ENCODE results near the gene AOC3. TPM values are rescaled to one million over a fixed set of nuclear protein-coding genes. Genes with fewer than 3 reads are reported as not detected.

The AOC3 gene
- total and polyA plus RNA-seq, 2 of the 13 experiments (the other 11 are each of a cell fraction or from before 2014, with no cell fraction given) = 8.7 to 51.7 TPM

DNA sequence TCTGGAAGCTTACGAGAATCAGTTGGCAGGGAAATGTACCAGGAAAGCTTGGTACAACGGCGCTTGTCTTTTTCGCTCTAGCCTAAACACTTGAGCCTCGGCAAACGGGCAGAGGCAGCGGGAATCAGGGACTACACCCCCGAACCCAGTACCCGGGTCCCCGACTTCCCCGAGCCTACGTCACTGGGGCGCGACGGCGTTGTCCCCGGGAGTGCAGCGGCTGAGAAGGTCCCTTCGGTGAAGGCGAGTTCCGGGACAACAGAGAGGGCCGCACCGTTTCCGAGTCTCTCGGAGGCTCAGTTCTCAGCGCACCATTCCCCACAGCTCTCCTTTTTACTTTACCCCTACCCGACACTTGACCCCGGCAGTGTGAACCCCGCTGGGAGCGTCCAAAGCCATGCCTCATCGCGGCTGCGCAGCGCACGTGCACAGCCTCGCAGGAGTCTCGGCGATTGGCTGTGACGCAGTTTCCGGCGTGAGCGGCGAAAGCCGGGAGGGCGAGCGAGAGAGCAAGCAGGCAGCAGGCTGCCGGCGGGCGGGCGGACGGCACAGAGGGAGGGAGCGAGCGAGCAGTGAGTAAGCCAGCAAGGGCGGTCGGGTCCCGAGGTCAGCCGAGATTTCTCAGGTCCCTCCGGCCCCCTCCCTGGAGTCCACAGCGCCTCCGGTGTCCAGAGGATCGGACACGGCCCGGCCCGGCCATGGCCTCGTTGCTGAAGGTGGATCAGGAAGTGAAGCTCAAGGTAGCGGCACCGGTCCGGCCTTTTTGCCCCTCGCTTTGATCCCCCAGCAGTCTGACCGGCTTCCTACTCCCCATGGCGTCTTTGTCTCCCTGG is 17.8 kb upstream of the AOC3 start, which contains the start of gene PSME3 (continued):
- TF ChIP-seq, protein P1, sequence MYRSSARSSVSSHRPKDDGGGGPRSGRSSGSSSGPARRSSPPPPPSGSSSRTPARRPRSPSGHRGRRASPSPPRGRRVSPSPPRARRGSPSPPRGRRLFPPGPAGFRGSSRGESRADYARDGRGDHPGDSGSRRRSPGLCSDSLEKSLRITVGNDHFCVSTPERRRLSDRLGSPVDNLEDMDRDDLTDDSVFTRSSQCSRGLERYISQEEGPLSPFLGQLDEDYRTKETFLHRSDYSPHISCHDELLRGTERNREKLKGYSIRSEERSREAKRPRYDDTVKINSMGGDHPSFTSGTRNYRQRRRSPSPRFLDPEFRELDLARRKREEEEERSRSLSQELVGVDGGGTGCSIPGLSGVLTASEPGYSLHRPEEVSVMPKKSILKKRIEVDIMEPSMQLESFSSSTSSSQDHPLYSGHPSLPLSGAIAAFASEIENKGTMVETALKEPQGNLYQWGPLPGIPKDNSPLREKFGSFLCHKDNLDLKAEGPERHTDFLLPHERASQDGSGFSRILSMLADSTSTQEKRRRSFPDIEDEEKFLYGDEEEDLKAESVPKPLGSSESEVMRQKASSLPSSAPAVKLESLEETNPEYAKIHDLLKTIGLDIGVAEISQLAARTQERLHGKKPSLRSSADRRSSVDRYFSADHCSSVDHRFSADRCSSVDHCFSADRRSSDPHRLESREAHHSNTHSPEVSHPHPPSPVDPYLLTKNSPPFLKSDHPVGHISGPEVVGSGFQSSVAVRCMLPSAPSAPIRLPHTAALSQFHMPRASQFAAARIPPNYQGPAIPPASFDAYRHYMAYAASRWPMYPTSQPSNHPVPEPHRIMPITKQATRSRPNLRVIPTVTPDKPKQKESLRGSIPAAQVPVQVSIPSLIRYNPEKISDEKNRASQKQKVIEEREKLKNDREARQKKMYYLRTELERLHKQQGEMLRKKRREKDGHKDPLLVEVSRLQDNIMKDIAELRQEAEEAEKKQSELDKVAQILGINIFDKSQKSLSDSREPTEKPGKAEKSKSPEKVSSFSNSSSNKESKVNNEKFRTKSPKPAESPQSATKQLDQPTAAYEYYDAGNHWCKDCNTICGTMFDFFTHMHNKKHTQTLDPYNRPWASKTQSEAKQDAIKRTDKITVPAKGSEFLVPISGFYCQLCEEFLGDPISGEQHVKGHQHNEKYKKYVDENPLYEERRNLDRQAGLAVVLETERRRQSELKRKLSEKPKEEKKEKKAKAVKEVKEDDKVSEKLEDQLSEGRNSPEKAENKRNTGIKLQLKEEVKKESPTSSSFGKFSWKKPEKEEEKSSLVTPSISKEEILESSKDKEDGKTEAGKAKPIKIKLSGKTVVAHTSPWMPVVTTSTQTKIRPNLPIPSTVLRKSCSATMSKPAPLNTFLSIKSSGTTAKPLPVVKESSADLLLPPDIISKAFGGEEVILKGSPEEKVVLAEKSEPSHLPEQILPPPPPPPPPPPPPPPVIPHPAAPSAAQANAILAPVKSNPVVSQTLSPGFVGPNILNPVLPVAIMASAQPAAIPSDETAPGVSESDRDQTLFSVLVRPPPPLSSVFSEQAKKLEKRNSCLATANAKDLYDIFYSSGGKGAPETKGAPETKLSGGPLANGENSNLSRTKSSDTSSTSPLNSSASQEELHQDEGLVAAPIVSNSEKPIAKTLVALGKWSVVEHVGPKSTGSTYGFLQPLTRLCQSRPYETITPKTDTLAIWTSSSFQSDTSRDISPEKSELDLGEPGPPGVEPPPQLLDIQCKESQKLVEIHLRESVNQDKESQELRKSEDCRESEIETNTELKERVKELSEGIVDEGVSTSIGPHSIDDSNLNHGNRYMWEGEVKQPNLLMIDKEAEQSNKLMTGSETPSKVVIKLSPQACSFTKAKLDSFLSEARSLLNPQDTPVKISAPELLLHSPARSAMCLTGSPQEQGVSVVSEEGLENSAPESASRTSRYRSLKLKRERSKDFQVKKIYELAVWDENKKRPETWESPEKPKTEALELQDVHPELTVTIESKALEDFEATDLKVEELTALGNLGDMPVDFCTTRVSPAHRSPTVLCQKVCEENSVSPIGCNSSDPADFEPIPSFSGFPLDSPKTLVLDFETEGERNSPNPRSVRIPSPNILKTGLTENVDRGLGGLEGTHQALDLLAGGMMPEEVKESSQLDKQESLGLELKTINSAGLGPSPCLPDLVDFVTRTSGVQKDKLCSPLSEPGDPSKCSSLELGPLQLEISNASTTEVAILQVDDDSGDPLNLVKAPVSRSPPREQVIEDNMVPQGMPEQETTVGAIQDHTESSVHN (CRISPR knock-in tag; IDR thresholded peaks at IDR 0.05) = peak; percentile 41; the same call in 1 of the 2 replicates
- TF ChIP-seq PAF1 (CRISPR knock-in tag; IDR thresholded peaks at IDR 0.05) (no peak), ZNF138 (CRISPR knock-in tag; IDR thresholded peaks at IDR 0.05; ENCODE audit: low read depth) (peak; percentile 59; the same call in 1 of the 2 replicates), ELF3 (CRISPR knock-in tag; IDR thresholded peaks at IDR 0.05) (peak; percentile 62), ZFAT (CRISPR knock-in tag; conservative IDR thresholded peaks at IDR 0.05) (0 out of 2 replicates have a peak, but pooled peaks have one; percentile 60), MBD4 (IDR thresholded peaks at IDR 0.05; ENCODE audit: borderline replicate concordance, low read length) (no peak), ZNF674 (CRISPR knock-in tag; IDR thresholded peaks at IDR 0.05; ENCODE audit: low read depth) (no peak)
- TF ChIP-seq, protein P2, sequence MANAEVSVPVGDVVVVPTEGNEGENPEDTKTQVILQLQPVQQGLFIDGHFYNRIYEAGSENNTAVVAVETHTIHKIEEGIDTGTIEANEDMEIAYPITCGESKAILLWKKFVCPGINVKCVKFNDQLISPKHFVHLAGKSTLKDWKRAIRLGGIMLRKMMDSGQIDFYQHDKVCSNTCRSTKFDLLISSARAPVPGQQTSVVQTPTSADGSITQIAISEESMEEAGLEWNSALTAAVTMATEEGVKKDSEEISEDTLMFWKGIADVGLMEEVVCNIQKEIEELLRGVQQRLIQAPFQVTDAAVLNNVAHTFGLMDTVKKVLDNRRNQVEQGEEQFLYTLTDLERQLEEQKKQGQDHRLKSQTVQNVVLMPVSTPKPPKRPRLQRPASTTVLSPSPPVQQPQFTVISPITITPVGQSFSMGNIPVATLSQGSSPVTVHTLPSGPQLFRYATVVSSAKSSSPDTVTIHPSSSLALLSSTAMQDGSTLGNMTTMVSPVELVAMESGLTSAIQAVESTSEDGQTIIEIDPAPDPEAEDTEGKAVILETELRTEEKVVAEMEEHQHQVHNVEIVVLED (CRISPR knock-in tag; IDR thresholded peaks at IDR 0.05; ENCODE audit: borderline replicate concordance) = peak; percentile 97
- TF ChIP-seq, protein P3, sequence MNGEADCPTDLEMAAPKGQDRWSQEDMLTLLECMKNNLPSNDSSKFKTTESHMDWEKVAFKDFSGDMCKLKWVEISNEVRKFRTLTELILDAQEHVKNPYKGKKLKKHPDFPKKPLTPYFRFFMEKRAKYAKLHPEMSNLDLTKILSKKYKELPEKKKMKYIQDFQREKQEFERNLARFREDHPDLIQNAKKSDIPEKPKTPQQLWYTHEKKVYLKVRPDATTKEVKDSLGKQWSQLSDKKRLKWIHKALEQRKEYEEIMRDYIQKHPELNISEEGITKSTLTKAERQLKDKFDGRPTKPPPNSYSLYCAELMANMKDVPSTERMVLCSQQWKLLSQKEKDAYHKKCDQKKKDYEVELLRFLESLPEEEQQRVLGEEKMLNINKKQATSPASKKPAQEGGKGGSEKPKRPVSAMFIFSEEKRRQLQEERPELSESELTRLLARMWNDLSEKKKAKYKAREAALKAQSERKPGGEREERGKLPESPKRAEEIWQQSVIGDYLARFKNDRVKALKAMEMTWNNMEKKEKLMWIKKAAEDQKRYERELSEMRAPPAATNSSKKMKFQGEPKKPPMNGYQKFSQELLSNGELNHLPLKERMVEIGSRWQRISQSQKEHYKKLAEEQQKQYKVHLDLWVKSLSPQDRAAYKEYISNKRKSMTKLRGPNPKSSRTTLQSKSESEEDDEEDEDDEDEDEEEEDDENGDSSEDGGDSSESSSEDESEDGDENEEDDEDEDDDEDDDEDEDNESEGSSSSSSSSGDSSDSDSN (CRISPR knock-in tag; IDR thresholded peaks at IDR 0.05) = peak; percentile 83
- TF ChIP-seq, protein P4, sequence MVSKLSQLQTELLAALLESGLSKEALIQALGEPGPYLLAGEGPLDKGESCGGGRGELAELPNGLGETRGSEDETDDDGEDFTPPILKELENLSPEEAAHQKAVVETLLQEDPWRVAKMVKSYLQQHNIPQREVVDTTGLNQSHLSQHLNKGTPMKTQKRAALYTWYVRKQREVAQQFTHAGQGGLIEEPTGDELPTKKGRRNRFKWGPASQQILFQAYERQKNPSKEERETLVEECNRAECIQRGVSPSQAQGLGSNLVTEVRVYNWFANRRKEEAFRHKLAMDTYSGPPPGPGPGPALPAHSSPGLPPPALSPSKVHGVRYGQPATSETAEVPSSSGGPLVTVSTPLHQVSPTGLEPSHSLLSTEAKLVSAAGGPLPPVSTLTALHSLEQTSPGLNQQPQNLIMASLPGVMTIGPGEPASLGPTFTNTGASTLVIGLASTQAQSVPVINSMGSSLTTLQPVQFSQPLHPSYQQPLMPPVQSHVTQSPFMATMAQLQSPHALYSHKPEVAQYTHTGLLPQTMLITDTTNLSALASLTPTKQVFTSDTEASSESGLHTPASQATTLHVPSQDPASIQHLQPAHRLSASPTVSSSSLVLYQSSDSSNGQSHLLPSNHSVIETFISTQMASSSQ (IDR thresholded peaks at IDR 0.05; ENCODE audit: low read depth) = no peak
- TF ChIP-seq, protein P4 (CRISPR knock-in tag; IDR thresholded peaks at IDR 0.05; ENCODE audit: borderline replicate concordance) = peak; percentile 84

Measured in HepG2 (cell line).